ENCODE measurements around the gene PRG2.
"Not testable (repeated sequence)": the region's sequence is repeated elsewhere in the genome, so short reads cannot be mapped to it uniquely, and the experiment has no call there.

The PRG2 gene

GRCh38 chr11:57418131-57418530 lies 27.7 kb upstream of the PRG2 start:
- DNase-seq = no peak

GRCh38 chr11:57417056-57417455 lies 26.6 kb upstream of the PRG2 start:
- DNase-seq = no peak

- no peak for DNase-seq
Observed at GRCh38 chr11:57416436-57416835, 26.0 kb upstream of the PRG2 start.

- no peak for DNase-seq
Observed at GRCh38 chr11:57414612-57415212, 24.3 kb upstream of the PRG2 start.

GRCh38 chr11:57413681-57414080 lies 23.2 kb upstream of the PRG2 start:
- DNase-seq = no peak

- no peak for DNase-seq
Observed at GRCh38 chr11:57410287-57410686, 19.8 kb upstream of the PRG2 start.

- DNase-seq = no peak
Observed at GRCh38 chr11:57409321-57410100, 19.1 kb upstream of the PRG2 start.

- DNase-seq = no peak
Observed at GRCh38 chr11:57408771-57409170, 18.3 kb upstream of the PRG2 start.

GRCh38 chr11:57407941-57408475 lies 17.6 kb upstream of the PRG2 start:
- no peak for DNase-seq

GRCh38 chr11:57407010-57407920 lies 16.8 kb upstream of the PRG2 start:
- DNase-seq = no peak

GRCh38 chr11:57406337-57406904 lies 16.0 kb upstream of the PRG2 start:
- DNase-seq = no peak

GRCh38 chr11:57405271-57405860 lies 14.9 kb upstream of the PRG2 start:
- no peak for DNase-seq

GRCh38 chr11:57403802-57404147 lies 13.3 kb upstream of the PRG2 start:
- DNase-seq = no peak

GRCh38 chr11:57403003-57403801 lies 12.8 kb upstream of the PRG2 start:
- not testable (repeated sequence) for DNase-seq

GRCh38 chr11:57402188-57403002 lies 11.9 kb upstream of the PRG2 start:
- no peak for DNase-seq

- DNase-seq = no peak
Observed at GRCh38 chr11:57399972-57400578, 9.6 kb upstream of the PRG2 start.

- no peak for DNase-seq
Observed at GRCh38 chr11:57399221-57399620, 8.8 kb upstream of the PRG2 start.

GRCh38 chr11:57397394-57397990 lies 7.0 kb upstream of the PRG2 start:
- DNase-seq = no peak

- no peak for DNase-seq
Observed at GRCh38 chr11:57396744-57397143, 6.3 kb upstream of the PRG2 start.
